RPMI8226 (cell line): ENCODE results near the gene CLSTN2.

Experiments
- DNase-seq: peaks from one replicate; pipeline ENCODE4 v3.0.0-alpha.2; 2015

The CLSTN2 gene

DNA sequence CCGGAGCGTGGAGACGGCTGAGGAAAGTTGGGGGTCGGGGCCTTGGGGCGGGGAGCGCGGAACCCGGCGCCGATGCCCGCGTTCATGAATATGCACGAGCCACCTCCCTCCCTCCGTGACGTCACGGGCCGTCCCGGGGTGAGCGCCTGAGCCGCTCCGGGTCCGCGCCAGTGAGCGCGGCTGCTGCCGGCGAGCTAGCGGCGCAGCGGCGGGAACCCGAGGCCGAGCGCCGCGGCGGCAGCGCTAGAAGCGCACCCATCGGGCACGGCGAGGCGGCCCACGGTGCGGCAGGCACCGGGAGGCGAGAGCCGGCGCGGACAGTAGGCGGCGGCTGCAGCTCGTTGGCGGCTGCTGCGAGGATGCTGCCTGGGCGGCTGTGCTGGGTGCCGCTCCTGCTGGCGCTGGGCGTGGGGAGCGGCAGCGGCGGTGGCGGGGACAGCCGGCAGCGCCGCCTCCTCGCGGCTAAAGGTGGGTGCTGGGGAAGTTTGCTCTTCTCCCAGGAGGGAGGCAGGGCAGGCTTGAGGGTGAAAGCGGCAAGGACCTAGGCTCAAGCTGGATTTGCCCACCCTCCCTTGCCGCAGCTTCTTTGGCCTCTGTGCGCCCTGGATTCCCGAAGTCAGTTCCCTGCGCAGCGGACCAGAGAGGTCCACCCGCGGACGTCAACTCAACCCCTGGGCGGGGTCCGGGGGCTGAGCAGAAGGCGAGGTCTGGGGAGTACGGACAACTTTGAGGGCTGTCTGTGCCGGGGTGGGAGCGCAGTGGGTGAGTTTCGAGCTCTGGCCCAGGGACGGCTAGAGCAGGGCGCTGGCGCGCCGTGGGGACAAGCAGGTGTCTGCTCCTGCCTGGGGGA lies at the start of gene CLSTN2:
Gene CLSTN2, plus strand, starts transcription at position 170 of the 850 bp plus-strand sequence.
- peak; percentile 33 for DNase-seq

DNA sequence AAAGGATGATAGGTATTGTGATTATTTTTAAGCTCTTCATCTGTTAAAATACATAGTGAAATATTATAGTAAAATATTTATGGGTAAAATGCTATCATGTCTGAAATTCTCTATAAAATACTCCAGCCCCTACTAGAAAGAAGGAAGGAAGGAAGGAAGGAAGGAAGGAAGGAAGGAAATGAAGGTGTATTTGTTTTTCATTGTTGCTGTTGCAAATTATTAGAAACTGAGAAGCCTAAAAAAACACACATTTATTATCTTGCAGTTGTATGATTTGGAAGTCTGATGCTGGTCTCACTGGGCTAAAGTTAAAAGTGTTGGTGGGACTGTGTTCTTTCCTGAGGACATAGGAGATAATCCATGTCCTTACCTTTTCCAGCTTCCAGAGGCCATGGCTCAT lies 47.6 kb upstream of the CLSTN2 start:
- DNase-seq, result no peak

DNA sequence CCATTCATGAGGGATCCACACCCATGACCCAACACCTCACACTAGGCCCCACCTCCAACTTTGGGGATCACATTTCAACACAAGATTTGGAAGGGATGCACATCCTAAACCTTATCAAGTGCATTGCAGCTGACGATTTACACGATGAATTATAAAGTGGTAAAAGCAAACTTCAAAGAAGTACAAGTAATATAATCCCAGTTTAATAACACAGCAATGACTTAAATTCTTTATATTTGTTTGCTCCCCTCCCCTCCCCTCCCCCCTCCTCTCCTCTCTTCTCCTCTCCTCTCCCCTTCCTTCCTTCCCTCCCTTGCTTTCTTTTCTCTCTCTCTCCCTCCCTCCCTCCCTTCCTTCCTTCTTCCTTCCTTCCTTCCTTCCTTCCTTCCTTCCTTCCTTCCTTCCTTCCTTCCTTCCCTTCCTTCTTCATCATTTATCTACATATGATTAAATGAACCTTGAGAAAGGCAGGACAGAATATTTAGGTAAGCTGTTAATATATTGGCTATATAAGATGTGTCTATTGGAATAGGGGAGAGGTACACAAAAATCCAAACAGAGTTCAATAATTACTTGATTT lies 46.3 kb upstream of the CLSTN2 start:
- no peak for DNase-seq

DNA sequence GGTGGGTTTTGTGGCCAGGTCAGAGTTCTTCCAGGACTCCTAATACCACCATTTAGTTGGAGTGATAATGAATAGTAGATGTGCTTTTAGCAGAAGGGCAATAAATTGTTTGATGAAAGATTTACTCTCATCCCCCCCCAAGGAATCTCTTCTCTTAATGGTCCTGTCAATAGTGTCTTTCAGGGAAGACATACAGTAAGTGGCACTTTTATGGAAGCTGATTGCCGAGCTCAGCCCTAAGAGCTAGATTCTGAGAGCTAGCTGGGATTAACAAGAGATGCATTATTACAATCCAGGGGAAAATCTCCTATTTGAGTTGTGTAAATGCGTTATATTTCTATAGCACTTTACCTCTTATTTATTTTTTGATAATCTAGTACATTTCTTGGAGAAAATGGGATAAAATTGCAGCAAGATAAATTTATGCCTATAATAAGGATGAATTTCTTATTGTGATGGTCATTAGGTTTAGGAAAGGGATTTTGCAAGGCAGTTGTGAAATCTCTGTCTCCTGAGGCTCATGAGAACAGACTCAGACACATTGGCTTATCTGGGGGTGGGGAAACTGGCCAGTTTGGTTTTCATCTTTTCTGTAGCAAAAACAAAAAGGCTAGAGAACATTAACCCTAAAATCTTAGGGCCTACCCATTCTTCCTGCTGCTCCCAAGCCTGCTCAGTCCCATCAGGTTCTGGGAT lies 41.6 kb upstream of the CLSTN2 start:
- DNase-seq, result no peak

DNA sequence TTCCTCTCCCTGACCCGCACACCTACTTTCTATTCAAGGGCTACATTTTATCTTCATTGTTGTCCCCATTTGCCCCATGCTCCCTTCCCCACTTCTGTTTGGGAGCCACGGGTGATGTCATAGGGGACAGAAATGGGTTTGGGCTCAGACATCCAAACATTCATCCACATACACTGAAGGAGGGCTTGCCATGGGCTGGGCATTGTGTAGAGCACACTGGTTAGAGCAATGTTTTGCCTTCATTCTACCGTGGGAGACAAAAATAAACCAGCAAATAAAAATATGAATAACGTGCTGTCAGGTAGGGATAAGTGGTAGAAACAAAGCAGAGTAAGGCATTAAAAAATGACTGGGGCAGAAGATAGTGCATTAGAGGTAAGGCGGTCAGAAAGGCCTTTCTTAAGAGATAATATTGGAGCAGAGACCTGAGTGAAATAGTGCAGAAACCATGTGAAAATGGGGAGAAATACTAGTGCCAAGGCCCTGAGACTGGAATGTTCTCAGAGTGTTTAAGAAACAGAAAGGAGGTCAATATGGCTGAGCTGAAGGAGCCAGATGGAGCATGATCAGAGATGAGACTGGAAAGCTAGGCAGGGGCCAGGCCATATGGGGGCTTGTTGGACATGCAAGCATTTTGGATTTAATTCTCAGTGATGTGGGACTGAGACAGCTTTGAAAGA lies 40.9 kb upstream of the CLSTN2 start:
- no peak for DNase-seq

DNA sequence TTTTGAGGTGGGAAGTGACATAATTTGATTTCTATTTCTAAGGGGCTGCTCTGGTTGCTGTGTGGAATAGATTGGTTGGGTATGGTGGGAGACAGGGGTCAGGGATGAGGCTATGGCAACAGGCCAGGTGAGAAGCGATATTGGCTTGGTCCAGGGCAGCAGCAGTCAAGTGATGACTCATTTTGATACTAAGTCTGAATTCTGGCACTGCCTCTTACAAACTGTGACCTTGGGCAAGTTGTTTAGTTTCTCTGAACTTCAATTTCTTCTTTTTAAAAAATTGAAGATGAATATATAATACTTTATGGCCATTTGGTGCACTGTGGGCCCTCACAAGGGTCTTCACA lies 40.4 kb upstream of the CLSTN2 start:
- DNase-seq, result no peak

DNA sequence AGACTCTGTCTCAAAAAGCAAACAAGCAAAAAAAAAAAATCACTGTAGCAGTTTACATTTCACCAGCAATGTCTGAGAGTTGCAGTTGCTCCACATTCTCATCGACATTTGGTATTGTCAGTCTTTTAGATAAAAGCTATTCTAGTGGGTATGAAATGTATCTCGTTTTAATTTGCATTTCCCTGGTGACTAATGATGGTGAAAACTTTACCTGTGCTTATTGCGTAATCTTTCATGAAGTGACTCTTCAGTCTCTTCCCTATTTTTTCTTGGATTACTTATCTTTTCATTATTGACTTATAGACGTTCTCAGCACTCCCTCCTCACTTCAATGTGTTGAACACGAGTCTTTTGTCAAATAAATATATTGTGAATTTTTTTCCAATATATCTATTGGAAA lies 37.2 kb upstream of the CLSTN2 start:
- DNase-seq, result no peak

DNA sequence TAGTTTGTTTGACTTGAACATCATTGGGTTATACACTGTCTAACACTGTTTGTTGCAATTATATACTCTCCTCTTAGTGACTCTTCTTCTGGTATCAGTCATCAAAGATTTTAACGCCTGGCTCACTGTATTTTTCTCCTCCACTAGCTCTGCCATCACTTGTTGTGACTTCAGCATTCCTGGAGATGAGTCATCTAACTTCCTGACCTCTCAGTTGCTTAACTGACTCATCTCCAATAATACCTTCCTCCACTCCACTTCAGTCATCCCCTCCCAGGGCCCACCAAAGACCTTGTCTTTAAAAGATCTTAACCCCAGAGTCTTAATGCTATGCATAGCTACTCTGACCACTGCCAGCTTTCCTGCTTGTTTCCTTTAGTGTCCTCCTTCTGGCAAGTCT lies 28.6 kb upstream of the CLSTN2 start:
- no peak for DNase-seq

DNA sequence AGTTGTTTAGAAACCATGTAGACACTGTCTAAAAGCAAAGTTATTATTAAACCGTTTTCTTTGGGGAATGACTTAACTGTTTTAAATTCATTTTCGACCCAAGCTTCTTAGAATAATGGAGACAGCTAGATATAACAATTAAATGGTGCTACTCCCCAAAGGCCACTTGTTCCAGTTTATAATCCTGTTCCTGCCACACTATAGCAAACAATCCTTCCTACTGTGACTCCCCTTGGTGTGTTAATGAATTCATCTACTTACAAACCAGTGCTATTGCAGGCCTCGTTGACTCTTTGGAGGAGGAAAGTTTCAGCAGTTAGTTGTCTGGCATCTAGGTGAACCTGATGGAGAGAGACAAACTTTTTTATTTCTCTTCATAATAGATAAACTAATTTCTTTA lies 25.2 kb upstream of the CLSTN2 start:
- DNase-seq, result no peak

DNA sequence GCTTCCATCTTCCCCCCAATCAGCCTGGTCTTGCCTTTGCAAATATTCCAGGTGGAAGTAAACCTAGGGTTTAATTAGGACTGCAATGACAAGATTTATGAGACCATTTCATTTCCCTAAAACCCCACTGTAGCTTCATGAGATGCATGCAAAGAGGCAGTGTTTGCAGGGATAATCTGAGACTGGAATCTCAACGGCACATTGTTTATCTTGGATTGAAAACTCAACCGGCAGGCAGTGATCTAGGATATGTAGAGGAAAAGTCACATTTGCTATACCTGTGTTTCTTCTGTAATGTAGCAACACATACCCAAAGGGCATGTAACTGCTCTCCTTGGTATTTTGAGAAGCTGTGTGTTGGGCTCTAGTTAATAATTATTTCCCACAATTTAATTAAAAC lies 18.7 kb upstream of the CLSTN2 start:
- DNase-seq, result no peak

DNA sequence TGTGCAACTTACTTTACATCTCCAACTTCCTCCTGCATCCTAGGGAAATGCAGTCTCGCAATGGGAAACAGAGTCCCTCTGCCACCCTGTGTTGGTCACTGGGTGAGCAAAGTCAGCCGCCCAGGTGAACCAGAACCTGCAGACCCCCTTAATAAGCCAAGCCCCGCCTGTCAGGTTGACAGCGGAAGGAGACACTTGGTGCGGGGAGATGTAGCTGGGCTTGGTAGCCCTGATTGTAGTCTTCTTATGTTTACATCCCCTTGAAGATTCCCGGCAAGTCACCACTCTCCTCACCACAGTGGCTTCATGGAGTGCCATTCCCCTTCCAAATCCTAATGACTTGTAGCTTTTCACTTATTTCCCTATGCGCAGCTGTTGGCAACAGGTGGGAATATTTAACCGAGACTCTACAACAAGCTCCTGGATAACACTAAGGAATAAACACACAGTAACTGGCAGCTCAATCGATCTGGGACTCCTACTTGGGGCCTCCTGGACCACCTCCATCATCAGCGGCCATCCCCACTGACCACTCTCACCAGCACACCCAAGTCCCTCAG lies 17.7 kb upstream of the CLSTN2 start:
- no peak for DNase-seq

DNA sequence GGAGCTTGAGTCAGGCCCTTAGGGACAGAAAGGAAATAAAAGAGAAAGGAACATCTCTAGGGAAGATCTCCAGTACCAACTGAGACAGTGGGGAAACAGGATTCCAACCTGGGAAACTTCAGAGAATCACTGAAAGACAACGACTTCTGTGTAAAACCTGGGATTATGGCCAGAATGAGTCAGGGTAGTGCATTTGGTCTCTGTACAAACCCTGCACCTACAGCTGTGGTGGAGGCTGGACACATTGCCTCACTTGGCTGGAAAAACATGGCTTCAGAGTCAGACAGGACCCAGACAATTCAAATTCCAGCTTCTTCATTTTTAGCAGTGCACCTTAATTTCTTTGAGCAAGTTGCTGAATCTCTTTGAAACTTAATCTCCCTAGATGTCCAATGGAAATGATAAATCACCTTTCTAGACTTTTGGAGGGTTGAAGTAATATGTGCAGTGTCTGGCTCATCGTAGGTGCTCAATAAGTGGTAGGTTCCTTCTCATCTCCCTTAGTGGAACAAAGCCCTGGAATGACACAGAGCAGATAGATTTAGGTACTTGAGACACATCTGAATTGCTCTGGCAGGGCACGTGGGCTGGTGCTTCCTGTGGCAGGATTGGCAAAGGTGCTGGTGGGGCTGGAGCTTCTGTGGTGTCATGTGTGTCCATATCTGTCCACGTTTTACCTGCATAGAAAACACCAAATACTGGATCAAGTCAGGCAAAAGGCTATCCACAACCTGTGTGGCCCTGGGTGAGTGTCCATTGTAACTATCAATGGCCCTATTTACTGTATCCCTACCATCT lies 6.1 kb upstream of the CLSTN2 start:
- no peak for DNase-seq

DNA sequence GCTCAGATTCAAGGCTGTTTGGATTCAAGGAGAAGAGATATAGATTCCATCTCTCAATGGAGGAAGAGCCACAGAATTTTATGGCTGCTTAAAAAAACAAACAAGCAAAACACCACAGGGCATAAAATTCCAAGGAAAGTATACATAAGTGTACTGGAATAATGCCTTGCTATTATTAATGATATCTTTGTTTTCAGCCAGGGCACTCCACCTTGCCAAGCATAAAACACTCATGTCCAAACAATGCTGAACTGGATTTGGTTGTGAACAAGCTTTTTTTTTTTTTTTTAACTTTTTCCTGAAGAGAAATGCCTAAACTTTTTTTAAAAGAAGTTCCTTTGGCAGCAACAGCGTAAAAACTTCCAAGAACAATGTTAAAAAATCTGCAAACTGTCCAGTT lies 4.8 kb upstream of the CLSTN2 start:
- no peak for DNase-seq

DNA sequence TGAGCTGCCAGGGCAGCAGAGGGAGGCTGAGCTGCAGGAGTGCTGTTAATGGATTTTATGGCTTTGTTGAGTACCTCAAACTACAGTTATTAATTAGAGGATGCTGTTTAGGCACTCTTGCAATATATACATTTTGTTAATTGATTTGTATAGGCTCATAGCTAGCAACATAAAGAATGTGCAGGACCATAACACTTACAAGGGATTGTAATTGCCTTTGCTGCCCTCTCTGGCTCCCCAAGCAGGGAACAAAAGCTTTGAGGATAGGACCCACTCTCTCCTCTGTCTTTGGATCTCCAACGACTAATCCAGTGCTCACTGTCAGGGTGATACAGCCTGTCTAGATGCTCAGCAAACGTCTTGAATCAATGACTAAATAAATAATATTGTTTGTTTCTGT lies 1.2 kb upstream of the CLSTN2 start:
- no peak for DNase-seq

DNA sequence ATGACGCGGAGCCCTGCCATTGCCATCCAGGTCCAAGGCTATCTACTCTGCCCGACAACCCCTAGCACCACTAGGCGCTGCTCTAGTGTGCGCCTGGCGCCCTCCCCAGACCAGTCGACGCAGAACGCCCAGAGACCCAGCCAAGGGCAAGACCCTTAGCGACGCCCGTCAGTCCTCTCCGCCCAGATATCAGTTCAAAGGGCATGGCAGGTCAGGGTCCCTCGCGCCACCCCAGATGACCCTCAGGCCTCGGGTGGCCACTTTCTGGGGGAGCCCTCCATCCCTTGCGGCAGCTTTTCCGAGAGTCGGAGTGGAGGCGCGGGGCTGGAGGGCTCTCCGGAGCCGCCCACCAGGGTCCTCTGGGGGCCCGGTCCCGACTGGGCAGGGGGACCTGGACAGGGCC lies 371 bp upstream of the CLSTN2 start:
- peak; percentile 9 for DNase-seq

DNA sequence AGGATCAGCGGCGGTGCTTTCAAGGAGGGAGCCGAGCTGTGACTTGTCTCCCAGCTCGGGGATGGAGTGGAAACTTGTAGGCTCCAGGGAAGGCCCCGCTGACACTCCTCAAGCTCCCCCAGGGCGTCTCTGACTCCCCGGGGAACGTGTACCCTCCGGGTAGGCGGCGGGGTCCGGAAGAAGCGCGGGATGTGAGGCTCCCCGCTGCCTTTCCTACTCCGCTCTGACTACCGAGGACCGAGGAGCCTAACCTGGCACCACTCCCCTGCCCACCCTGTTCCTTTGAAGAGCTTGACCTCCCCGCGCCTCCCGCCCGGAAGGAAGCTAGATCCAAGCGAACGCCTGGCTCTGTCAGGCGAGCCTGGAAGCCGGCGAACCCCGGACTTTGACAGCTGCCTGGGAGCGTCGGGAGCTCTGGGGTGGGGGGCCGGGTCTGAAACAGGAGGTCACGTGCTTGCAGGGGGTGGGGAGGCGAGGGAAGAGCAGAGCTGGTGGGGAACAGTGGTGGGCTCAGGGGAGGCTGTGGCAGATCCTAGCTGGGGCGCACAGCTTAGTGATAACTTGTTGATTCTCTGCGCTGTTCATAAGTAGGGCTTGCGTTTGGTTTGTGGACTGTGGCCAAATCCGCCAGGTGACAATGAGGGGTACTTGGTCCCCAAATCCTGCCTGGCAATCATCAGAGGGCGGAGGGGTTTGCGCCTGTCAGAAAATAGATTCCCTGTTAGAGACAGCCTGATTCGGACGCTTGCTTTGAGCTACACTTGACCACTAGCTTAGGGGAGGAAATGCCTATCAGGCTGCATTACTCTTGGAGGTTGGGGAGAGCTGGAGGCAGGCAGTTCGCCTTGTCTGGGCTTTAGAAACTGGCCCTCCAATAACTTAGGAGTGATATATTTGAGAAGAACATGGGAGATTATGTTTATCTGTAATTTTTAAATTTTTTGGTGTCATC lies 1.2 kb downstream of the CLSTN2 start:
- no peak for DNase-seq

DNA sequence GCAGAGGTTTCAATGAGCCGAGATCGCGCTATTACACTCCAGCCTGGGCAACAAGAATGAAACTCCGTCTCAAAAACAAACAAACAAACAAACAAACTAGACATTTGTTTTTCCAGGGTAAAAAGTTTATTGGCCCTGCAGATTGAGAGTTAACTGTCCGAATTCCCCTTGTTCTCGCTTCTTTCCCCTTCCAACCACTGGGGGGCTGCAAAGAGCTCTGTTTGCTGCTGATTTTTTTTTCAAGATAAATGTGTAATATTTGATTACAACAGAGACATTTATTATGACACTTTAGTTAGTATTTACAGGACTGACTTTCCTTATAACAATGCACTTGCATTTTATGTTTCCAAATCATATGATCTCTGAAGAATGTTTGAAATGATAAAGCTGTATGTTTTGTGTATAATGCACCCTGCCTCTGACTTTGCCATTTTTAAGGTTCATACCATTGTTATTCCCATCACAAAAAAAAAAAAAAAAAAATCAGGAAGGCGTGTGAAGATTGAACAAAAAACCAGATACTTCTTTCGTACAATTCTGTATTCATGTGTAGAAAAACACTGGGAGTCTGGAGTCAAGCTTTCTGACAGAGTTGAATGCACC lies 2.8 kb downstream of the CLSTN2 start:
- peak; percentile 38 for DNase-seq

DNA sequence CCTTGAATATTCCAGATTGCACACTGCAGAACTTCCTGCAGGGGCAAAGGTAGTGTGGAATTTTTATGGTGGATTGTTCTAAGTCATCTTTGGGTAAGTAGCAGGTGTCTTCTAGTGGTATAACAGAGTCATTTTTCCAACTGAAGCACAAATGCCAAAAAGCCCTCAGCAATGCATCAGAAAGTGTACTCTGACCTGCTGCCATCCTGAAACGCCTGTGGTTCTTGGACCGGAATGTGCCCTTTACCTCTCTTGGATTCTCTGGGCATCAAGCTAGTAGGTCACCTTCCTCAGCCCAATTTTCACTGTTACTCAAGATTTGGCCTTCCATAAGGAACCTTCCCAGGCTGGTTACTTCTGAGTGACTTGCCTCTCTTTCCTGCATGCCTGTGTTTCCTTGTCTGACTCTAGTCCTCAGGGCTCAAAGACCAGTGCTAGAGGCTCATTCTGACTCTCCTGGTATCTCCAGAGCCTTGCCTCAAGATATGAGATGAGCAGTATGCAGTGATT lies 4.8 kb downstream of the CLSTN2 start:
- DNase-seq, result no peak

DNA sequence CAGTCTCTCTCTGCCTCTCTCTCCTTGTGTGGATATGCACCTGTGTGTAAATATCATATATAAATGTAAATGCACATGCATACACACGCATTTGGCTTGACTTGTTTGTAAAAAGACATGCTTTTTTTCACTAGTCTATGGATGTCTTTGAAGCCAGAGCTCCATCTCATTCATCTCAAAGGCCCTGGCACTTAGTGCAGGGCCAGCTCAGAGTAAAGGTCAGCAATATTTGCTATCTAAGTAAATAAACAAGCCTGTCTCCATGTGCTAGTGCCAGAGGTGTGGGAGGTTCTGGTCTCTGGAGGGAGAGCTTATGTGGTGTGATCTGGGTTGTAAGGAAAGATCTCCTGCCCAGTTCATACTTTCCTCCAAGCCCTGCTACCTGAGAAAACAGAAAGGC lies 5.6 kb downstream of the CLSTN2 start:
- no peak for DNase-seq

DNA sequence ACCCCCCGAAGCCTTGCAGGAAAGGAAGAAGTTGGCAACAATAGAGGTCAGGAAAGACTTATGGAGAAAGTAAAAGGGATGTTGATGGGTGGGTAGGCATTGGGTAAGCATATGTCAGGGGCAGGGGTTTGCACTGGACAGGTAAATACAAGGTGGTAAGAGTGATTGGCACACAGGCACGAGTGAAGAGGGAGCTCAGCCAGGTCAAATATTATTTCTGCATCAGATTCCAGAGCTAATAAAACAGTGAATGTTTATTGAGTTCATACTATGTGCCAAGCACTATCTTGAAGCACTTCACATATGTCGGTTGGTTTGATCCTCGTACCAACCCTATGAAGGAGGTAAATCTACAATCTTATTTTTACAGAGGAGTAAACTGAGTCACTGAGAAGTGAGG lies 6.6 kb downstream of the CLSTN2 start:
- DNase-seq, result no peak
